K562 (cell line): ENCODE data around the gene LRRC27. TPM values are rescaled to one million over a fixed set of nuclear protein-coding genes. Genes with fewer than 3 reads are reported as not detected.
"Not testable (repeated sequence)": the region's sequence is repeated elsewhere in the genome, so short reads cannot be mapped to it uniquely, and the experiment has no call there.

Experiments used
- ATAC-seq: fragments of 200-7000 bp; cut with Tn5 transposase; 3 replicates; pipeline ENCODE4 v1.9.1; 2020; ENCODE audit warnings: moderate library complexity
- BruUV-seq: library from RNA; stranded (reverse); fragments of 400-500 nt; replicated peaks from 2 replicates; lab custom pipeline; 2021; lab: Mats Ljungman, UMichigan
- CTCF ChIA-PET: fragments of 300-600 bp; formaldehyde crosslinking; extraction: SDS; loops from one replicate; lab custom pipeline; 2021; ENCODE audit warnings: low intra/inter-chr PET ratio; lab: Yijun Ruan, JAX
- POLR2A ChIA-PET: fragments of 300-600, 350-650 bp; sonication (Branson Sonifier 250); formaldehyde crosslinking; extraction: SDS; loops from one replicate; lab custom pipeline; 2021; ENCODE audit warnings: antibody characterized with exemption, inconsistent platforms; lab: Yijun Ruan, JAX
- DNase-seq, 4 experiments: peaks; one replicate each; pipeline versions ENCODE4 v3.0.0 to v3.0.0-alpha.2; 2011 to 2018; ENCODE audit warnings: low spot score in 3 of 4, mixed read lengths in 3 of 4; ENCODE audit errors: extremely low read depth in 1 of 4
- FAIRE-seq: peaks from 2 replicates; lab custom pipeline; 2011; peaks lifted over from hg19 to GRCh38; lab: Jason Lieb, UNC
- H2AFZ ChIP-seq: 2 replicates; pipeline ENCODE4 v1.6.0; 2011; ENCODE audit warnings: low read depth, low read length, control low read depth, inconsistent platforms
- H3K27ac ChIP-seq: fragments of 200-600 bp; 3 replicates; pipeline ENCODE4 v1.8.0; 2011; ENCODE audit warnings: low read depth, mild to moderate bottlenecking, control low read depth, inconsistent platforms, low read length, moderate library complexity, mixed read lengths; ENCODE audit errors: extremely low read depth
- H3K27me3 ChIP-seq, 2 experiments: fragments of 300-600 bp in 1 of 2; 2 replicates in 1 of 2; 3 replicates in 1 of 2; pipeline versions ENCODE4 v1.6.0 to v1.8.0; 2011; ENCODE audit warnings: inconsistent platforms in 2 of 2, low read length in 2 of 2, mild to moderate bottlenecking in 1 of 2, mixed read lengths in 1 of 2, moderate library complexity in 1 of 2; ENCODE audit not compliant: control insufficient read depth in 2 of 2, insufficient read depth in 2 of 2
- H3K36me3 ChIP-seq: fragments of 300-600 bp; 3 replicates; pipeline ENCODE4 v1.8.0; 2011; ENCODE audit warnings: mild to moderate bottlenecking, low read length, inconsistent platforms; ENCODE audit not compliant: control insufficient read depth, insufficient read depth
- H3K4me1 ChIP-seq, 2 experiments: fragments of 200-600 bp in 1 of 2; replicated peaks in 1 of 2; 2 replicates in 1 of 2; 3 replicates in 1 of 2; pipeline versions ENCODE4 v1.5.1 to v1.8.0; 2011; ENCODE audit warnings: inconsistent platforms in 2 of 2, low read length in 2 of 2, mild to moderate bottlenecking in 1 of 2, mixed read lengths in 1 of 2, moderate library complexity in 1 of 2; ENCODE audit not compliant: control insufficient read depth in 2 of 2, insufficient read depth in 2 of 2
- H3K4me2 ChIP-seq: 2 replicates; pipeline ENCODE4 v1.6.1; 2011; ENCODE audit warnings: low read length, control low read depth, inconsistent platforms, mixed read lengths; ENCODE audit not compliant: insufficient read depth
- H3K4me3 ChIP-seq: fragments of 200-600 bp; sonication (generic), shearing (Covaris generic); 2 replicates; pipeline ENCODE4 v1.5.1; 2016; ENCODE audit warnings: control low read depth, inconsistent platforms
- H3K79me2 ChIP-seq: fragments of 200-600 bp; 3 replicates; pipeline ENCODE4 v1.8.0; 2011; ENCODE audit warnings: low read length, inconsistent platforms; ENCODE audit not compliant: control insufficient read depth, insufficient read depth
- H3K9ac ChIP-seq, 2 experiments: 2 replicates each; pipeline versions ENCODE4 v1.6.0 to v1.6.1; 2011; ENCODE audit warnings: low read depth in 2 of 2, low read length in 2 of 2, control low read depth in 1 of 2, inconsistent platforms in 1 of 2, mild to moderate bottlenecking in 1 of 2, mixed read lengths in 1 of 2; ENCODE audit not compliant: insufficient read depth in 1 of 2
- H3K9me1 ChIP-seq: one replicate; pipeline ENCODE4 v1.6.0; 2011; ENCODE audit warnings: inconsistent platforms, mild to moderate bottlenecking, low read length, moderate library complexity; ENCODE audit not compliant: control insufficient read depth, insufficient read depth
- H3K9me3 ChIP-seq: replicated peaks from 2 replicates; pipeline ENCODE4 v1.5.1; 2011; ENCODE audit warnings: low read depth, low read length, inconsistent platforms; ENCODE audit not compliant: control insufficient read depth, insufficient read depth
- H4K20me1 ChIP-seq: replicated peaks from 2 replicates; pipeline ENCODE4 v1.6.1; 2011; ENCODE audit warnings: low read length, inconsistent platforms, mixed read lengths; ENCODE audit not compliant: control insufficient read depth, insufficient read depth
- BHLHE40 ChIP-seq: IDR thresholded peaks from 2 replicates; pipeline ENCODE4 v1.6.1; 2011; ENCODE audit warnings: low read length, improper control_type of control experiment
- CREM ChIP-seq: IDR thresholded peaks from 2 replicates; pipeline ENCODE4 v1.6.1; 2014; ENCODE audit warnings: antibody characterized with exemption, low read depth
- CTCF ChIP-seq, 3 experiments: IDR thresholded peaks in 2 of 3; conservative IDR thresholded peaks in 1 of 3; 2 replicates each; pipeline ENCODE4 v1.5.1; 2011 to 2012; ENCODE audit warnings: low read length in 3 of 3, mild to moderate bottlenecking in 3 of 3, control low read depth in 2 of 3, improper control_type of control experiment in 1 of 3, inconsistent platforms in 1 of 3, low read depth in 1 of 3, mixed read lengths in 1 of 3, moderate library complexity in 1 of 3; ENCODE audit not compliant: insufficient read depth in 2 of 3
- DLX4 ChIP-seq: fragments of 250-450 bp; sonication (Bioruptor Pico); IDR thresholded peaks from 2 replicates; pipeline ENCODE4 v1.6.1; 2021; ENCODE audit warnings: mild to moderate bottlenecking
- KDM5B ChIP-seq: fragments of 200-600 bp; sonication (generic); IDR thresholded peaks from 2 replicates; pipeline ENCODE4 v1.6.1; 2012; ENCODE audit warnings: low read depth, mild to moderate bottlenecking, moderate library complexity, low read length, control low read depth, inconsistent platforms; ENCODE audit not compliant: insufficient replicate concordance
- PRMT5 ChIP-seq: sonication (generic); formaldehyde crosslinking; IDR thresholded peaks from 2 replicates; pipeline ENCODE4 v1.5.0; 2020; ENCODE audit warnings: missing genetic modification reagents
- RAD21 ChIP-seq, 2 experiments: fragments of 250-450 bp in 1 of 2; fragments of 450-650 bp in 1 of 2; sonication (Bioruptor Pico) in 1 of 2; formaldehyde crosslinking in 1 of 2; IDR thresholded peaks in 1 of 2; conservative IDR thresholded peaks in 1 of 2; 2 replicates each; pipeline versions ENCODE4 v1.4.0 to v1.8.0; 2020 to 2022; ENCODE audit warnings: mild to moderate bottlenecking in 2 of 2, moderate library complexity in 1 of 2
- SMC3 ChIP-seq: conservative IDR thresholded peaks from 2 replicates; pipeline ENCODE4 v1.6.1; 2011; ENCODE audit warnings: low read depth, low read length, improper control_type of control experiment; ENCODE audit not compliant: insufficient read depth
- TAL1 ChIP-seq: fragments of 450-650 bp; IDR thresholded peaks from 2 replicates; pipeline ENCODE4 v1.6.1; 2016; ENCODE audit warnings: mild to moderate bottlenecking
- ZBTB17 ChIP-seq: fragments of 450-650 bp; formaldehyde crosslinking; IDR thresholded peaks from 2 replicates; pipeline ENCODE4 v1.4.0; 2020; ENCODE audit warnings: mild to moderate bottlenecking
- ZBTB33 ChIP-seq: sonication (generic); formaldehyde crosslinking; IDR thresholded peaks from 2 replicates; pipeline ENCODE4 v1.8.1; 2023; ENCODE audit warnings: mild to moderate bottlenecking, missing genetic modification reagents
- ZNF408 ChIP-seq: fragments of 250-450 bp; sonication (Bioruptor Pico); IDR thresholded peaks from 2 replicates; pipeline ENCODE4 v1.4.0; 2020; ENCODE audit warnings: low read depth, mild to moderate bottlenecking, moderate library complexity
- WGBS: fragments of 100-300 bp; shearing (Covaris generic); methylation state at CpG from one replicate; pipeline ENCODE4 v1.1.6; 2016; ENCODE audit warnings: low coverage, mixed read lengths; ENCODE audit not compliant: insufficient coverage; ENCODE audit errors: missing lambda C conversion rate; 5-methylcytosine and 5-hydroxymethylcytosine counted together
- in situ Hi-C: fragments of 300-500 bp; cut with MboI; formaldehyde crosslinking; loops from 4 replicates; pipeline ENCODE4 v1.15.0; 2018; ENCODE audit warnings: inconsistent platforms, mixed read lengths
- intact Hi-C: fragments of 100-400 bp; cut with micrococcal nuclease; formaldehyde crosslinking; loops from 2 replicates; pipeline ENCODE4 v1.14.2; 2022
- polyA plus RNA-seq, 8 experiments: library from polyadenylated mRNA; depleted of rRNA in 4 of 8; stranded (reverse) in 5 of 8; unstranded in 3 of 8; fragments of >200 nt; fragmentation: Nextera tagmentation in 2 of 8; fragmentation: Illumina TruSeq in 1 of 8; extraction: Ambion mirVana in 2 of 8; extraction: Trizol in 1 of 8; gene quantifications; 2 replicates each; pipeline versions ENCODE4 v1.2.1 to v1.2.3, GENCODE V29; 2011 to 2014; ENCODE audit warnings: inconsistent platforms in 1 of 8, missing spikeins in 1 of 8
- total RNA-seq, 7 experiments: library from RNA; depleted of rRNA in 6 of 7; stranded (reverse); fragments of >200 nt in 6 of 7; fragmentation: Illumina TruSeq in 2 of 7; extraction: Trizol in 2 of 7; gene quantifications; 2 replicates each; pipeline versions ENCODE4 v1.2.1 to v1.2.3, GENCODE V29; 2011 to 2021; ENCODE audit warnings: low replicate concordance in 1 of 7

The LRRC27 gene
- total and polyA plus RNA-seq, 9 of the 15 experiments (the other 6 are each of a cell fraction or from before 2014, with no cell fraction given) = 0.10 to 2.7 (median 1.4) TPM

- no peak for TF ChIP-seq ZNF408 (CRISPR knock-in tag)
- TF ChIP-seq TAL1 = no peak
- no peak for TF ChIP-seq DLX4 (CRISPR knock-in tag)
- no peak for TF ChIP-seq PRMT5 (CRISPR knock-in tag)
- no peak for TF ChIP-seq KDM5B
- TF ChIP-seq ZBTB17 = no peak
Measured at GRCh38 chr10:132351611-132352010, 19.6 kb downstream of the LRRC27 start (continued).

- H3K27ac ChIP-seq, H3K79me2 ChIP-seq, H3K27me3 ChIP-seq, H3K4me2 ChIP-seq, in situ Hi-C loops, POLR2A ChIA-PET, H3K36me3 ChIP-seq, H3K9me1 ChIP-seq, H3K4me3 ChIP-seq, H2AFZ ChIP-seq, BruUV-seq, H3K9ac ChIP-seq, H4K20me1 ChIP-seq, H3K9me3 ChIP-seq: not testable (repeated sequence)
- 17% methylated on average over 7 of the region's 44 CpGs for whole genome bisulfite sequencing
- peaks cover 0 to 28% of the 10 kb centered on the region in 2 experiments; a peak in 2 of 5 replicates for H3K4me1 ChIP-seq
- peak; percentile 75 to 78 (median 76) for DNase-seq
- intact Hi-C loops = loop anchor here (1.0 kb wide), 1 partner anchor 129 kb away; no protein-coding TSS in a partner anchor
- ATAC-seq = peak; percentile 93
- FAIRE-seq = peak; percentile 77
- CTCF ChIA-PET = interaction anchor here (1.2 to 1.4 kb wide), 2 partner anchors 101 to 130 kb away, joined by 4 to 5 read pairs; no protein-coding TSS in a partner anchor
- TF ChIP-seq BHLHE40 (0 out of 2 replicates have a peak, but pooled peaks have one; percentile 13), CTCF (IDR thresholded peaks at IDR 0.05 in 2 of 3, conservative IDR thresholded peaks at IDR 0.05 in 1 of 3; ENCODE audit: insufficient read depth in 2 of 3, low read depth in 1 of 3, low read length in 3 of 3) (peak; percentile 70 to 78 (median 78)), RAD21 (CRISPR knock-in tag; conservative IDR thresholded peaks at IDR 0.05 in 1 of 2, IDR thresholded peaks at IDR 0.05 in 1 of 2) (peak; percentile 45 to 72), SMC3 (peak; percentile 68), CREM (peak; percentile 16; the same call in 1 of the 2 replicates), ZBTB33 (0 out of 2 replicates have a peak, but pooled peaks have one; percentile 29)
Measured at GRCh38 chr10:132352462-132353308, 20.7 kb downstream of the LRRC27 start.
